PFSK-1 (cell line): ENCODE data around the gene CASTOR1.

ENCODE experiments used
- FOXP2 ChIP-seq: optimal IDR thresholded peaks from 2 replicates; pipeline ENCODE3; 2011; ENCODE audit warnings: borderline replicate concordance, control low read depth, inconsistent platforms; ENCODE audit not compliant: insufficient read depth; ENCODE audit errors: extremely low read length, extremely low read depth
- POLR2AphosphoS5 ChIP-seq: IDR thresholded peaks from 2 replicates; pipeline ENCODE4 v1.6.1; 2012; ENCODE audit warnings: low read depth, mild to moderate bottlenecking, control low read depth, low read length, moderate library complexity
- REST ChIP-seq, 2 experiments: IDR thresholded peaks; 2 replicates each; pipeline versions ENCODE4 v1.6.1 to v1.8.0; 2011 to 2012; ENCODE audit warnings: low read depth in 2 of 2, low read length in 2 of 2, control low read depth in 1 of 2, inconsistent platforms in 1 of 2, mild to moderate bottlenecking in 1 of 2, moderate library complexity in 1 of 2; ENCODE audit not compliant: insufficient read depth in 1 of 2
- SIN3A ChIP-seq: IDR thresholded peaks from 2 replicates; pipeline ENCODE4 v1.6.1; 2012; ENCODE audit warnings: mild to moderate bottlenecking, low read length, moderate library complexity, borderline replicate concordance; ENCODE audit not compliant: insufficient read depth
- TAF1 ChIP-seq: IDR thresholded peaks from 2 replicates; pipeline ENCODE4 v1.6.1; 2012; ENCODE audit warnings: low read length, control low read depth, borderline replicate concordance; ENCODE audit not compliant: insufficient read depth

The CASTOR1 gene

DNA sequence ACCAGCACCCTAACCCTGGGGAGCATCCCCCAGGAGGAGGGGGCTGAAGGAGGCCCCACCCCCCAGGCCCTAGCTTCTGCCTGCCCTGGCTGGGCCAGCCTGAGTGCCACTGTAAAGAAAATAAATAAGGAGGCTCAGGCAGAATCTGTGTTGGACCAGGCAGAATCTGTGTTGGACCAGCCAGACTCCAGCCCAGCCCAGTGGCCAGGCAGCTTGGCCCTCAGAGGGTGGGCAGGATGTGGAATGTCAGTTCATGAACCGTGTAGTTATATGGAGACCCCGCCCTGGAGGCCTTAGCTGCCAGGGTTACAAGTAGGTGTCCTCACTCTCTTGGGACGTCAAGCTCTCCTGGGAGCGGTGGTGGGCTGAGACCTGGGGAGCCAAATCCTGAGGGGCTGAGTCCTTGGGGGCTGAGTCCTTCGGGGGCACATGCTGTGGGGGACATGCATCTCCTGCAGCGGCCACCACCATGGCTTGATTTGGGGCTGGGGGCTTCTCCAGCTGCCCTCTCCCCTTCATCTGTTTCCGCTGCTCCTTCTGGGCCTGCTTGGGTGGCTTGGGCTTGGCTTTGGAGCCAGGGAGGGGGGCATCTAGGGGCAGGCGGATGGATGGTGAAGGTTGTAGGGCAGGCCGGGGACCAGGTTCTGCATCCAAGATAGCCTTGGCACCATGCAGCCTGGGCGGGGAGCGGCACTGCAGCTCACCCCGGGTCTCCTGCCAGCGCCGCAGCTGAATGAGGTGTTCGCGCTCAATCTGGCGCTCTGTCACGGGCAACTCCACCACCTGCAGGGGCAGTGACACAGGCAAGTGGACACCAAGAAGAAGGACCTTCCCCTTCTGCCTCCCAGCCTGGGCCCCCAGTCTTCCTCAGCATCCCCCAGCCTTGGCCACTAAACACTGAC is 3.0 kb upstream of the CASTOR1 start:
- TF ChIP-seq FOXP2 (no peak), SIN3A (no peak), POLR2AphosphoS5 (no peak), REST (IDR thresholded peaks at IDR 0.05; ENCODE audit: insufficient read depth in 1 of 2, low read depth in 2 of 2, low read length in 2 of 2) (no peak), TAF1 (no peak)

- TF ChIP-seq REST (IDR thresholded peaks at IDR 0.05; ENCODE audit: insufficient read depth in 1 of 2, low read depth in 2 of 2, low read length in 2 of 2) (no peak), FOXP2 (no peak)
These were observed 2.0 kb upstream of the CASTOR1 start for GRCh38 chr22:30291058-30291892.

DNA sequence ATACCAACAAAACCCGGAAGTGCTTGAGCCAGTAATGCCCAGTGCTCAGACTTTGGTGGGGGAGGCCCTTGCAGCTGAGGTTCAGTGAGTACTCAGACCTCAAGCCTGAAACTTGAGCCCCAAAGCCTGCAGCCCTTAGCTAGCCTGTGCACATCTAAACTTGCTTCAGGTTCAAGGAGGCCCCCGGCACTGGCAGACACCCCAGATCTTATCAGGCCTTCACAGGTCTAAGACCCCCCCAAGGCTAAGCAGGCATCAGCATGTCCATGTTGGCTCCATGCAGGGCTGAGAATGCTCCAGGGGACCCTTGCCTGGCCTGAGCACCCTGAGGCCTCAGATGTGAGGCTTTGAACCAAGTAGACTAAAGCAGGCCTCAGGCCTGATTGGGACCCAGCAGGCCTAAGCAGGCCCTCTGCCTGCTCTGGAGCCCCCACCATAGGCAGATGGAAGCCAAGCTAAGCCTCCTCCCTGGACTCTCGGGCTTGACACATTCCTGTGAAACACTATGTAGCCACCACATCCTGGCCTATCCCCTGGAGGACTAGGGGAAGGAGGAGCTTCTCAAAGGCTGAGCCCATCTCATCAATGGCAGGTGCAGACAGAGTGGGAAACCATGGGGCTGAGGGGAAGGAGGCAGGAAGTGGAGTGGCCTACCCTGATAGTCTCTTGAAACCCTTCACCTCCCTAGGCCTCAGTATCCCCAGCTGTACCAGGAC is 1.2 kb upstream of the CASTOR1 start:
- TF ChIP-seq POLR2AphosphoS5 (no peak), TAF1 (no peak), FOXP2 (peak; percentile 13), REST (IDR thresholded peaks at IDR 0.05; ENCODE audit: insufficient read depth in 1 of 2, low read depth in 2 of 2, low read length in 2 of 2) (no peak), SIN3A (no peak)

DNA sequence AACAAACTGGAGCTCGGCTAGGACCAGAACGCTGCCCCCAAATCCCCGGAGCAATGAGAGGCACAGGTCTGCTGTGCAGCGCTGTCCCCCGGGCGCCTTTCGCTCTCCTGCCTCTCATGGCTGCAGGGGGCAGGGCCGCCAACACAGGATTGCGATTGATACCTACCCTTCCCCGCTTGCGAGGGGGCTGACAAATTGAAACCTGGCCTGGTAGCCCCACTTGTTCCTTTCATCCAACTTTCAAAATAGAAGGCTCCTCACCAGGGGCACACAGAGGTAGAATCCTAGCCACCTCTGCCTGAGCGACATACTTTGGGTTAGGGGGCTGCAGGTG is 642 bp upstream of the CASTOR1 start:
- TF ChIP-seq POLR2AphosphoS5 (no peak), FOXP2 (no peak), SIN3A (no peak), REST (IDR thresholded peaks at IDR 0.05; ENCODE audit: insufficient read depth in 1 of 2, low read depth in 2 of 2, low read length in 2 of 2) (no peak), TAF1 (no peak)
